OCI-LY3 (cell line): ENCODE measurements around the gene ZNF248.

Experiments
- EZH2phosphoT487 ChIP-seq: fragments of 200-600 bp; shearing (Covaris generic); IDR thresholded peaks from 2 replicates; pipeline ENCODE4 v1.6.1; 2018; ENCODE audit warnings: antibody characterized with exemption, mixed run types, low read depth
- TF ChIP-seq, protein P1 (sequence below): fragments of 200-600, 300-600 bp; sonication (generic); IDR thresholded peaks from 2 replicates; pipeline ENCODE4 v1.5.1; 2014; ENCODE audit warnings: antibody characterized with exemption, low read length, low read depth

DNA sequence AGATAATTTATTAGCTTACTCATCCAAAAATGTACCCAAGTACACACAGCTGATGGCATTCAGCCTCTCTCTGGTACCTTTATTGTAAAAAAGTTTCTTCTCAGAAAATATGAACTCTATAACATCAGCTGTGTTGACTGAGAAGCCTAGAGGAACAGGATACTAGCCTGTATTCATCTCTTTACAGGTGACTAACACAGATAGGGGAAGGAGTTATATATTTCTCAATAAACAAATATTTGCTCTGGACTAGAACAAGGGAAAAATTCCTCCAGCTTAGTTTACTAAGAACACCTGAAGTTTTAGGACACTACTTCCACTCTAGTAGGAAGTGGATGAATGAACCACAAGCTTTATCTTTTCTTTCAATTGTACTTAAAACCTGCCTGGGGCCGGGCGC lies 67.8 kb downstream of the ZNF248 start:
- TF ChIP-seq, protein P1, sequence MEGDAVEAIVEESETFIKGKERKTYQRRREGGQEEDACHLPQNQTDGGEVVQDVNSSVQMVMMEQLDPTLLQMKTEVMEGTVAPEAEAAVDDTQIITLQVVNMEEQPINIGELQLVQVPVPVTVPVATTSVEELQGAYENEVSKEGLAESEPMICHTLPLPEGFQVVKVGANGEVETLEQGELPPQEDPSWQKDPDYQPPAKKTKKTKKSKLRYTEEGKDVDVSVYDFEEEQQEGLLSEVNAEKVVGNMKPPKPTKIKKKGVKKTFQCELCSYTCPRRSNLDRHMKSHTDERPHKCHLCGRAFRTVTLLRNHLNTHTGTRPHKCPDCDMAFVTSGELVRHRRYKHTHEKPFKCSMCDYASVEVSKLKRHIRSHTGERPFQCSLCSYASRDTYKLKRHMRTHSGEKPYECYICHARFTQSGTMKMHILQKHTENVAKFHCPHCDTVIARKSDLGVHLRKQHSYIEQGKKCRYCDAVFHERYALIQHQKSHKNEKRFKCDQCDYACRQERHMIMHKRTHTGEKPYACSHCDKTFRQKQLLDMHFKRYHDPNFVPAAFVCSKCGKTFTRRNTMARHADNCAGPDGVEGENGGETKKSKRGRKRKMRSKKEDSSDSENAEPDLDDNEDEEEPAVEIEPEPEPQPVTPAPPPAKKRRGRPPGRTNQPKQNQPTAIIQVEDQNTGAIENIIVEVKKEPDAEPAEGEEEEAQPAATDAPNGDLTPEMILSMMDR, result no peak
- TF ChIP-seq EZH2phosphoT487, result no peak
